ENCODE data around the gene MAP6.

- TF ChIP-seq CTCF (IDR thresholded peaks at IDR 0.05) (no peak), POLR2A (IDR thresholded peaks at IDR 0.05) (no peak)
Measured at GRCh38 chr11:75626889-75627529, 41.8 kb downstream of the MAP6 start.

Measured in Peyer's patch (tissue), 4 donors.